Astrocyte (in vitro differentiated cells and primary cell): Measurements from ENCODE around the gene LOXHD1.

ENCODE experiments used
- CTCF ChIP-seq: IDR thresholded peaks from 2 replicates; pipeline ENCODE4 v1.5.1; 2011; ENCODE audit warnings: low read depth, mild to moderate bottlenecking, inconsistent platforms, low read length, moderate library complexity; ENCODE audit not compliant: insufficient read depth
- EZH2 ChIP-seq: IDR thresholded peaks from 2 replicates; pipeline ENCODE4 v1.6.1; 2012; ENCODE audit warnings: mild to moderate bottlenecking, low read length, inconsistent platforms; ENCODE audit not compliant: insufficient read depth

GRCh38 chr18:46668135-46668534 is 11.1 kb upstream of the LOXHD1 start:
- no peak for TF ChIP-seq CTCF
- TF ChIP-seq EZH2: no peak
